Ureter (tissue), 1 donor: Measurements from ENCODE around the gene PLCD1. TPM values are rescaled to one million over a fixed set of nuclear protein-coding genes. Genes with fewer than 3 reads are reported as not detected.
"Not testable (repeated sequence)": the region's sequence is repeated elsewhere in the genome, so short reads cannot be mapped to it uniquely, and the experiment has no call there.

ENCODE experiments used
- DNase-seq: peaks from one replicate; pipeline ENCODE4 v3.0.0-alpha.2; 2020; ENCODE audit warnings: low spot score
- total RNA-seq: library from RNA; stranded (reverse); gene quantifications from one replicate; pipeline ENCODE4 v1.2.4, GENCODE V29; 2023
- donor health status: DM: yes; HTN: yes; CAD: no.

PLCD1 gene
- total RNA-seq, result 93.5 TPM

GRCh38 chr3:38029400-38030125 lies at the start of gene PLCD1:
Gene PLCD1 (minus strand): TSS chr3:38029642. CDS start chr3:38029539, 103 bp downstream.
- DNase-seq, result peak; percentile 89

GRCh38 chr3:38077073-38077472 lies 47.6 kb upstream of the PLCD1 start:
- not testable (repeated sequence) for DNase-seq

GRCh38 chr3:38070013-38070412 lies 40.6 kb upstream of the PLCD1 start:
- no peak for DNase-seq

GRCh38 chr3:38067508-38068233 lies 38.2 kb upstream of the PLCD1 start:
- no peak for DNase-seq

GRCh38 chr3:38064453-38064852 lies 35.0 kb upstream of the PLCD1 start:
- not testable (repeated sequence) for DNase-seq

- no peak for DNase-seq
Measured at GRCh38 chr3:38062809-38063208, 33.4 kb upstream of the PLCD1 start.

GRCh38 chr3:38059591-38059990 lies 30.1 kb upstream of the PLCD1 start:
- DNase-seq, result no peak

- DNase-seq, result no peak
Measured at GRCh38 chr3:38059148-38059547, 29.7 kb upstream of the PLCD1 start.

GRCh38 chr3:38054499-38055001 lies 25.1 kb upstream of the PLCD1 start:
- no peak for DNase-seq

GRCh38 chr3:38053813-38054498 lies 24.5 kb upstream of the PLCD1 start:
- DNase-seq, result not testable (repeated sequence)

- not testable (repeated sequence) for DNase-seq
Measured at GRCh38 chr3:38053286-38053685, 23.8 kb upstream of the PLCD1 start.

GRCh38 chr3:38051131-38051530 lies 21.7 kb upstream of the PLCD1 start:
- no peak for DNase-seq

GRCh38 chr3:38049358-38050126 lies 20.1 kb upstream of the PLCD1 start:
- no peak for DNase-seq

GRCh38 chr3:38047896-38048295 lies 18.5 kb upstream of the PLCD1 start:
- DNase-seq, result no peak

- no peak for DNase-seq
Measured at GRCh38 chr3:38046821-38047220, 17.4 kb upstream of the PLCD1 start.

- DNase-seq, result no peak
Measured at GRCh38 chr3:38046027-38046426, 16.6 kb upstream of the PLCD1 start.

GRCh38 chr3:38043486-38043885 lies 14.0 kb upstream of the PLCD1 start:
- no peak for DNase-seq

- DNase-seq, result no peak
Measured at GRCh38 chr3:38040401-38040800, 11.0 kb upstream of the PLCD1 start.

GRCh38 chr3:38039899-38040261 lies 10.4 kb upstream of the PLCD1 start:
- peak; percentile 84 for DNase-seq

GRCh38 chr3:38039101-38039898 lies 9.9 kb upstream of the PLCD1 start, which contains the start of gene DLEC1:
Gene DLEC1 (plus strand): TSS chr3:38039208. CDS start chr3:38039226, 18 bp downstream.
- DNase-seq, result peak; percentile 87

GRCh38 chr3:38038447-38038911 lies 9.0 kb upstream of the PLCD1 start:
- DNase-seq, result no peak
